ENCODE measurements around the gene WDR82.

The WDR82 gene

GRCh38 chr3:52256159-52256558 lies 22.3 kb downstream of the WDR82 start:
- no peak for DNase-seq (ENCODE audit: low spot score in 2 of 2)
- Mint-ChIP-seq H3K4me3 (peak overlapping the region; percentile 16), H3K27me3 (no peaks in the 10 kb centered on the region), H3K27ac (ENCODE audit: low read depth) (peak overlapping the region; percentile 97), H3K9me3 (no peaks in the 10 kb centered on the region), H3K36me3 (ENCODE audit: insufficient read depth) (peaks cover 91% of the 10 kb centered on the region), H3K4me1 (peaks cover 77% of the 10 kb centered on the region)
- ATAC-seq (replicated peaks; ENCODE audit: extremely low read depth, poor library complexity, severe bottlenecking) = no peak

GRCh38 chr3:52254608-52255007 lies 23.8 kb downstream of the WDR82 start:
- DNase-seq (ENCODE audit: low spot score in 2 of 2) (no peak), ATAC-seq (replicated peaks; ENCODE audit: extremely low read depth, poor library complexity, severe bottlenecking) (no peak)
- Mint-ChIP-seq H3K4me3 (no peak overlapping the region), H3K4me1 (peaks cover 81% of the 10 kb centered on the region), H3K27ac (ENCODE audit: low read depth) (peak overlapping the region; percentile 97), H3K27me3 (no peaks in the 10 kb centered on the region), H3K36me3 (ENCODE audit: insufficient read depth) (peaks cover 82% of the 10 kb centered on the region), H3K9me3 (no peaks in the 10 kb centered on the region)

- Mint-ChIP-seq H3K9me3 (no peaks in the 10 kb centered on the region), H3K27ac (ENCODE audit: low read depth) (peak overlapping the region; percentile 97), H3K27me3 (no peaks in the 10 kb centered on the region), H3K4me1 (peaks cover 85% of the 10 kb centered on the region), H3K36me3 (ENCODE audit: insufficient read depth) (peaks cover 77% of the 10 kb centered on the region), H3K4me3 (peak overlapping the region; percentile 78)
- DNase-seq (ENCODE audit: low spot score in 2 of 2) = peak; percentile 71 to 87
- peak; percentile 92 for ATAC-seq (replicated peaks; ENCODE audit: extremely low read depth, poor library complexity, severe bottlenecking)
Measured at GRCh38 chr3:52253314-52254304, 24.8 kb downstream of the WDR82 start.

- no peak for ATAC-seq (replicated peaks; ENCODE audit: extremely low read depth, poor library complexity, severe bottlenecking)
- H3K27ac Mint-ChIP-seq (ENCODE audit: low read depth) = peak overlapping the region; percentile 82
- H3K36me3 Mint-ChIP-seq (ENCODE audit: insufficient read depth) = peaks cover 60% of the 10 kb centered on the region
- H3K4me3 Mint-ChIP-seq = peak overlapping the region; percentile 26
- no peaks in the 10 kb centered on the region for H3K9me3 Mint-ChIP-seq
- H3K4me1 Mint-ChIP-seq = peaks cover 80% of the 10 kb centered on the region
- H3K27me3 Mint-ChIP-seq = no peaks in the 10 kb centered on the region
- DNase-seq (ENCODE audit: low spot score in 2 of 2) = no peak
Measured at GRCh38 chr3:52250122-52250521, 28.3 kb downstream of the WDR82 start.

GRCh38 chr3:52249683-52250082 lies 28.8 kb downstream of the WDR82 start:
- Mint-ChIP-seq H3K4me3 (no peak overlapping the region), H3K27me3 (no peaks in the 10 kb centered on the region), H3K9me3 (no peaks in the 10 kb centered on the region), H3K4me1 (peaks cover 80% of the 10 kb centered on the region), H3K27ac (ENCODE audit: low read depth) (peak overlapping the region; percentile 82), H3K36me3 (ENCODE audit: insufficient read depth) (peaks cover 57% of the 10 kb centered on the region)
- DNase-seq (ENCODE audit: low spot score in 2 of 2) = no peak
- ATAC-seq (replicated peaks; ENCODE audit: extremely low read depth, poor library complexity, severe bottlenecking) = no peak

- H3K27me3 Mint-ChIP-seq = no peaks in the 10 kb centered on the region
- H3K9me3 Mint-ChIP-seq = no peaks in the 10 kb centered on the region
- peaks cover 78% of the 10 kb centered on the region for H3K4me1 Mint-ChIP-seq
Measured at GRCh38 chr3:52248816-52249547, 29.5 kb downstream of the WDR82 start.

GRCh38 chr3:52248165-52248541 lies 30.3 kb downstream of the WDR82 start:
- no peaks in the 10 kb centered on the region for H3K9me3 Mint-ChIP-seq
- peak overlapping the region; percentile 88 for H3K4me3 Mint-ChIP-seq
- H3K27ac Mint-ChIP-seq (ENCODE audit: low read depth) = peak overlapping the region; percentile 82
- H3K4me1 Mint-ChIP-seq = peaks cover 76% of the 10 kb centered on the region
- DNase-seq (ENCODE audit: low spot score in 2 of 2) (no peak), ATAC-seq (replicated peaks; ENCODE audit: extremely low read depth, poor library complexity, severe bottlenecking) (no peak)
- peaks cover 44% of the 10 kb centered on the region for H3K36me3 Mint-ChIP-seq (ENCODE audit: insufficient read depth)
- H3K27me3 Mint-ChIP-seq = no peaks in the 10 kb centered on the region

More at GRCh38 chr3:52248816-52249547, 29.5 kb downstream of the WDR82 start:
- ATAC-seq (replicated peaks; ENCODE audit: extremely low read depth, poor library complexity, severe bottlenecking) (no peak), DNase-seq (ENCODE audit: low spot score in 2 of 2) (no peak)
- Mint-ChIP-seq H3K27ac (ENCODE audit: low read depth) (peak overlapping the region; percentile 82), H3K4me3 (no peak overlapping the region), H3K36me3 (ENCODE audit: insufficient read depth) (peaks cover 52% of the 10 kb centered on the region)

DNA sequence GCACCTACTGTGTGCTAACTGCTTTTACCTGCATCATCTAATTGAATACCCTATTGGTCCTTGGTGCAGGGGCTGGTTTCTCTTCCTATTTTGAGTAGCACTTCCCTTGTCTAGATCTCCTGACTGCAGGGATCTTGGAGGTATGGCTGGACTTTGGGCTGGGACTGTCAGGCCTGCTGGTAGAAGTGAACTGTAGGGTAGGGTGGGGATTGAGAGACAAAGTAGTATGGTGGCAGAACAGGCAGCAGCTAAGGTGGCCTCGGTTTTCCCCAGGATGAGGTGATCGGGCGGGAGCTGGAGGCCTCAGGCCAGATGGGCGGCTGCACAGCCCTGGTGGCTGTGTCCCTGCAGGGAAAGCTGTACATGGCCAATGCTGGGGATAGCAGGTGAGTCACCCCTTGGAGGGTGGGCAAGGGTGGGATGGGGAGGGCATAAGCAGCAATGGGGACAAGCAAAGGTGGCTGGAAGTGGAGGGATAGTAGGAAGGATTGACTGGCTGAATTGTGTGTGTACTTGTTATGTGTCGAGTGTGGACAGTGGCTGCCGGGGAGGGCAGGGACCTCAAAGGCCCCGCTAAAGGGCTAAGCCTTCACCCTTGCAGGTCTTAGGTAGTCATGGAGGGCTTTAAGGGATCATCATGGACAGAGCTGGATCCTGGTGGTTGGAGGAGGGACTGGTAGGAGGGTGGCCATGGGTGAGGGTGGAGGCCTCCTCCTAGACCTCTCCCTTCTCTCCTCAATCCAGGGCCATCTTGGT lies 30.9 kb downstream of the WDR82 start:
- Mint-ChIP-seq H3K27me3 (no peaks in the 10 kb centered on the region), H3K4me1 (peaks cover 72% of the 10 kb centered on the region), H3K36me3 (ENCODE audit: insufficient read depth) (peaks cover 39% of the 10 kb centered on the region), H3K27ac (ENCODE audit: low read depth) (peak overlapping the region; percentile 82), H3K4me3 (peak overlapping the region; percentile 88), H3K9me3 (no peaks in the 10 kb centered on the region)
- DNase-seq (ENCODE audit: low spot score in 2 of 2) (no peak), ATAC-seq (replicated peaks; ENCODE audit: extremely low read depth, poor library complexity, severe bottlenecking) (no peak)

DNA sequence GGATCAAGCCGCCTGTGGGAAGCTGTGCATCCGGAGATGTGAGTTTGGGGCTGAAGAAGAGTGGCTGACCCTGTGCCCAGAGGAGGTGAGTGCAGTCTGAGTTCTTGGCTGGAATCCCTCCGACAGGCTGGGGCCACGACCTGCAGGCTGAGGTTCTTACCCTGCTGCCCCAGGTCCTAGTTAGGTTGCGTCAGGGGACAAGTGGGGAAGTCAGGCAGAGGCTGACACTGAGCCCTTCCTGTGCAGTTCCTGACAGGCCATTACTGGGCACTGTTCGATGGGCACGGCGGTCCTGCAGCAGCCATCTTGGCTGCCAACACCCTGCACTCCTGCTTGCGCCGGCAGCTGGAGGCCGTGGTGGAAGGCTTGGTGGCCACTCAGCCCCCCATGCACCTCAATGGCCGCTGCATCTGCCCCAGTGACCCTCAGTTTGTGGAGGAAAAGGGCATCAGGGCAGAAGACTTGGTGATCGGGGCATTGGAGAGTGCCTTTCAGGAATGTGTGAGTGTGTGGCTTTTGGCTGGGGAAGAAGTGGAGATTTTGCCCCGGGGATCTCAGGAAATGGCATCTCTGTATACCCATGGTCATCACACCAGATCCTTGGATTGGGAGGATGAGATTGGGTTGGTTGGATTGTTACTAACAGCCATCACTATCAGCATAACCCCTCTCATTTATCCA lies 31.6 kb downstream of the WDR82 start:
- H3K9me3 Mint-ChIP-seq = no peaks in the 10 kb centered on the region
- peak overlapping the region; percentile 88 for H3K4me3 Mint-ChIP-seq
- H3K4me1 Mint-ChIP-seq = peaks cover 65% of the 10 kb centered on the region
- H3K27me3 Mint-ChIP-seq = no peaks in the 10 kb centered on the region
- H3K27ac Mint-ChIP-seq (ENCODE audit: low read depth) = peak overlapping the region; percentile 82
- ATAC-seq (replicated peaks; ENCODE audit: extremely low read depth, poor library complexity, severe bottlenecking) (no peak), DNase-seq (ENCODE audit: low spot score in 2 of 2) (no peak)
- peaks cover 37% of the 10 kb centered on the region for H3K36me3 Mint-ChIP-seq (ENCODE audit: insufficient read depth)

- Mint-ChIP-seq H3K4me1 (peaks cover 63% of the 10 kb centered on the region), H3K36me3 (ENCODE audit: insufficient read depth) (peaks cover 33% of the 10 kb centered on the region), H3K4me3 (peak overlapping the region; percentile 88), H3K27ac (ENCODE audit: low read depth) (peak overlapping the region; percentile 82), H3K9me3 (no peaks in the 10 kb centered on the region), H3K27me3 (no peaks in the 10 kb centered on the region)
- ATAC-seq (replicated peaks; ENCODE audit: extremely low read depth, poor library complexity, severe bottlenecking) (peak; percentile 22), DNase-seq (ENCODE audit: low spot score in 2 of 2) (no peak)
Measured at GRCh38 chr3:52246264-52246620, 32.2 kb downstream of the WDR82 start.

DNA sequence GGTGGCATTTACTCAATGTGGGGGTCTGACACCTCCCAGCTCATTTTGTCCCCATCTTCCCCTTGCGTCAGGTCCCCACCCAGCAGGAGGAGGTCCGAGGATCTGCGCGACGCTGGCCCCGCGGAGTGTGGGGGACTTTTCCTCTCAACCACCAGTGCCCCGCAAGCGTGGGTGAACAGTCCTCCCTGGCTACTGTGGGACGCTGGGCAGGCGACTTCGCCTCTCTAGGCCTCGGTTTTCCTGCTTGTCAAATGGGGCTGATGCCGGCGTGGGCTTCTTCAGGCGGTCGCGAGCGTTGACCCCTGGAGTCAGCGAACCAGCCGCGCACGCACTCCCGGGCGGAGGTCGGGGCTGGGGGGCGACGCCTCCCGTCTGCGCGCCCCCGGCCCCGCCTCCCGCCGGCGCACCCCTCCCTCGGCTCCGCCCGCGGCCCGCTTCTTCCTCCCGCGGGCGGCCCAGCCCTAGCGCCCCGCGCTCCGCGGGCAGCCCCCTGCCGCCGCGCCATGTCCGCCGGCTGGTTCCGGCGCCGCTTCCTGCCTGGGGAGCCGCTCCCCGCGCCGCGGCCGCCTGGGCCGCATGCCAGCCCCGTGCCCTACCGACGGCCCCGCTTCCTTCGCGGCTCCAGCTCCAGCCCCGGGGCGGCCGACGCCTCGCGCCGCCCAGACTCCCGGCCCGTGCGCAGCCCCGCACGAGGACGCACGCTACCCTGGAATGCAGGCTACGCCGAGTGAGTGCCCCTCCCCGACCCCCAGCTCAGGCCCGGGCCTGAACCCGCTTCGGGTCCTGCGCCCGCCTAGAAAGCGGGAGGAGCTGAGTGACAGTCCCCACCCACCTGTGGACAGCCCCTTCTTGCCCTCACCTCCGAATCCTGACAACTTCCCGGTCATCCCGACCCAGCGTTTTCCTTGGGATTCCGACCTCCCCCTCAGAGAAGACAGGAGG lies 32.9 kb downstream of the WDR82 start, which contains the start of gene PPM1M:
Gene PPM1M (plus strand): TSS at position 438 of the 942 bp plus-strand sequence. CDS start 66 bp downstream, at position 504.
- ATAC-seq (replicated peaks; ENCODE audit: extremely low read depth, poor library complexity, severe bottlenecking) (peak; percentile 67), DNase-seq (ENCODE audit: low spot score in 2 of 2) (peak; percentile 49 to 55)
- H3K36me3 Mint-ChIP-seq (ENCODE audit: insufficient read depth) = peaks cover 29% of the 10 kb centered on the region
- peaks cover 67% of the 10 kb centered on the region for H3K4me1 Mint-ChIP-seq
- no peaks in the 10 kb centered on the region for H3K9me3 Mint-ChIP-seq
- peak within 1 kb of the TSS; percentile 88 for H3K4me3 Mint-ChIP-seq
- no peaks in the 10 kb centered on the region for H3K27me3 Mint-ChIP-seq
- peak within 1 kb of the TSS; percentile 90 for H3K27ac Mint-ChIP-seq (ENCODE audit: low read depth)

Measured in central memory CD8-positive, alpha-beta T cell (primary cell).